PFSK-1 (cell line): ENCODE results near the gene RMI2.

ENCODE experiments used
- REST ChIP-seq, 2 experiments: IDR thresholded peaks; 2 replicates each; pipeline versions ENCODE4 v1.6.1 to v1.8.0; 2011 to 2012; ENCODE audit warnings: low read depth in 2 of 2, low read length in 2 of 2, control low read depth in 1 of 2, inconsistent platforms in 1 of 2, mild to moderate bottlenecking in 1 of 2, moderate library complexity in 1 of 2; ENCODE audit not compliant: insufficient read depth in 1 of 2
- SIN3A ChIP-seq: IDR thresholded peaks from 2 replicates; pipeline ENCODE4 v1.6.1; 2012; ENCODE audit warnings: mild to moderate bottlenecking, low read length, moderate library complexity, borderline replicate concordance; ENCODE audit not compliant: insufficient read depth

GRCh38 chr16:11325404-11326083, 19.7 kb upstream of the RMI2 start:
- TF ChIP-seq REST (IDR thresholded peaks at IDR 0.05; ENCODE audit: insufficient read depth in 1 of 2, low read depth in 2 of 2, low read length in 2 of 2) (no peak), SIN3A (no peak)
